HG03139 (cell line): Measurements from ENCODE around the gene HDHD5.

ENCODE experiments used
- ATAC-seq: cut with Tn5 transposase; IDR thresholded peaks from one replicate; pipeline ENCODE4 v1.9.1; 2021; ENCODE audit not compliant: unreplicated experiment

The HDHD5 gene

GRCh38 chr22:17106785-17107546, 52.1 kb downstream of the HDHD5 start:
- ATAC-seq, result no peak

GRCh38 chr22:17106161-17106784, 52.8 kb downstream of the HDHD5 start:
- ATAC-seq, result no peak

GRCh38 chr22:17105143-17106129, 53.6 kb downstream of the HDHD5 start:
- ATAC-seq, result no peak

- ATAC-seq, result no peak
Measured at GRCh38 chr22:17104336-17104935, 54.6 kb downstream of the HDHD5 start.

- no peak for ATAC-seq
Measured at GRCh38 chr22:17103351-17103750, 55.7 kb downstream of the HDHD5 start.

GRCh38 chr22:17102297-17102667, 56.8 kb downstream of the HDHD5 start:
- ATAC-seq, result no peak

GRCh38 chr22:17101475-17102296, 57.4 kb downstream of the HDHD5 start:
- no peak for ATAC-seq

GRCh38 chr22:17100621-17101020, 58.5 kb downstream of the HDHD5 start:
- ATAC-seq, result no peak

GRCh38 chr22:17098379-17098819, 60.7 kb downstream of the HDHD5 start:
- ATAC-seq, result no peak

GRCh38 chr22:17097701-17098100, 61.4 kb downstream of the HDHD5 start:
- ATAC-seq, result no peak

GRCh38 chr22:17097062-17097461, 62.0 kb downstream of the HDHD5 start:
- ATAC-seq, result no peak

GRCh38 chr22:17096071-17096470, 63.0 kb downstream of the HDHD5 start:
- ATAC-seq, result no peak

GRCh38 chr22:17095538-17095937, 63.5 kb downstream of the HDHD5 start:
- ATAC-seq, result no peak

- ATAC-seq, result no peak
Measured at GRCh38 chr22:17093081-17093480, 66.0 kb downstream of the HDHD5 start.

GRCh38 chr22:17091851-17092250, 67.2 kb downstream of the HDHD5 start:
- ATAC-seq, result no peak

- no peak for ATAC-seq
Measured at GRCh38 chr22:17090550-17090949, 68.5 kb downstream of the HDHD5 start.
